ENCODE measurements around the gene PHB1.
"Not testable (repeated sequence)": the region's sequence is repeated elsewhere in the genome, so short reads cannot be mapped to it uniquely, and the experiment has no call there.

Gene PHB1

GRCh38 chr17:49403514-49404289 is 11.0 kb downstream of the PHB1 start:
- DNase-seq = peak; percentile 60

GRCh38 chr17:49402706-49403105 is 12.0 kb downstream of the PHB1 start:
- no peak for DNase-seq

- no peak for DNase-seq
These were observed 12.6 kb downstream of the PHB1 start for GRCh38 chr17:49401971-49402611.

GRCh38 chr17:49399995-49400394 is 14.7 kb downstream of the PHB1 start:
- no peak for DNase-seq

GRCh38 chr17:49397586-49397985 is 17.1 kb downstream of the PHB1 start:
- DNase-seq = no peak

GRCh38 chr17:49393491-49394255 is 21.0 kb downstream of the PHB1 start:
- peak; percentile 72 for DNase-seq

- peak; percentile 20 for DNase-seq
These were observed 23.9 kb downstream of the PHB1 start for GRCh38 chr17:49390548-49391324.

- DNase-seq = not testable (repeated sequence)
These were observed 25.0 kb downstream of the PHB1 start for GRCh38 chr17:49389514-49390347.

GRCh38 chr17:49388692-49389513 is 25.8 kb downstream of the PHB1 start:
- DNase-seq = no peak

- DNase-seq = peak; percentile 55
These were observed 26.4 kb downstream of the PHB1 start for GRCh38 chr17:49388290-49388640.

- DNase-seq = no peak
These were observed 27.0 kb downstream of the PHB1 start for GRCh38 chr17:49387498-49388289.

GRCh38 chr17:49386373-49386772 is 28.3 kb downstream of the PHB1 start:
- DNase-seq = no peak

- DNase-seq = no peak
These were observed 29.7 kb downstream of the PHB1 start for GRCh38 chr17:49384951-49385350.

GRCh38 chr17:49383060-49383459 is 31.6 kb downstream of the PHB1 start:
- DNase-seq = no peak

GRCh38 chr17:49382556-49382955 is 32.1 kb downstream of the PHB1 start:
- DNase-seq = no peak

- no peak for DNase-seq
These were observed 32.9 kb downstream of the PHB1 start for GRCh38 chr17:49381793-49382192.

- no peak for DNase-seq
These were observed 33.6 kb downstream of the PHB1 start for GRCh38 chr17:49381033-49381432.

GRCh38 chr17:49379926-49380325 is 34.8 kb downstream of the PHB1 start:
- DNase-seq = no peak

- DNase-seq = no peak
These were observed 36.4 kb downstream of the PHB1 start for GRCh38 chr17:49378311-49378710.

GRCh38 chr17:49375544-49375943 is 39.1 kb downstream of the PHB1 start:
- no peak for DNase-seq
